WTC11 (cell line): ENCODE data around the gene RALBP1. TPM values are rescaled to one million over a fixed set of nuclear protein-coding genes. Genes with fewer than 3 reads are reported as not detected.
"Not testable (repeated sequence)": the region's sequence is repeated elsewhere in the genome, so short reads cannot be mapped to it uniquely, and the experiment has no call there.

Experiments used
- ATAC-seq: fragments of 200-7000 bp; cut with Tn5 transposase; 2 replicates; pipeline ENCODE4 v1.10.0; 2021; ENCODE audit warnings: mild to moderate bottlenecking, moderate library complexity
- CTCF ChIA-PET: fragments of 300-600 bp; sonication (Branson Sonifier 250); formaldehyde crosslinking; loops from one replicate; lab custom pipeline; 2021; ENCODE audit warnings: antibody characterized with exemption; lab: Charles Lee
- POLR2A ChIA-PET: fragments of 350-600 bp; sonication (Branson Sonifier 250); formaldehyde crosslinking; loops from one replicate; lab custom pipeline; 2021; ENCODE audit warnings: antibody characterized with exemption; lab: Charles Lee
- DNase-seq: peaks from one replicate; pipeline ENCODE4 v3.0.0; 2021; ENCODE audit warnings: low spot score
- H3K27ac Mint-ChIP-seq: 2 replicates; pipeline ENCODE4 v1.8.0; 2021; ENCODE audit warnings: mixed read lengths
- H3K27me3 Mint-ChIP-seq: 2 replicates; pipeline ENCODE4 v1.8.0; 2021; ENCODE audit warnings: low read depth, mild to moderate bottlenecking, moderate library complexity, mixed read lengths
- H3K36me3 Mint-ChIP-seq: 2 replicates; pipeline ENCODE4 v1.8.0; 2021; ENCODE audit warnings: mixed read lengths
- H3K4me1 Mint-ChIP-seq: 2 replicates; pipeline ENCODE4 v1.8.0; 2022; ENCODE audit warnings: mixed read lengths
- H3K4me3 Mint-ChIP-seq: 2 replicates; pipeline ENCODE4 v1.8.0; 2021; ENCODE audit warnings: mild to moderate bottlenecking, moderate library complexity, mixed read lengths
- H3K9me3 Mint-ChIP-seq: 2 replicates; pipeline ENCODE4 v1.8.0; 2021; ENCODE audit warnings: mixed read lengths
- ARID4B ChIP-seq: sonication (generic); formaldehyde crosslinking; IDR thresholded peaks from 2 replicates; pipeline ENCODE4 v1.8.0; 2023; ENCODE audit warnings: missing genetic modification reagents, mild to moderate bottlenecking, borderline replicate concordance
- EMX1 ChIP-seq: fragments of 250-450 bp; sonication (Bioruptor Pico); IDR thresholded peaks from 2 replicates; pipeline ENCODE4 v1.8.0; 2021; ENCODE audit warnings: mild to moderate bottlenecking
- ESRRA ChIP-seq: sonication (generic); formaldehyde crosslinking; IDR thresholded peaks from 2 replicates; pipeline ENCODE4 v1.8.1; 2022; ENCODE audit warnings: mild to moderate bottlenecking, missing genetic modification reagents, borderline replicate concordance
- GRHL2 ChIP-seq: fragments of 250-450 bp; sonication (Bioruptor Pico); IDR thresholded peaks from 2 replicates; pipeline ENCODE4 v1.8.0; 2022; ENCODE audit warnings: mild to moderate bottlenecking, moderate library complexity; ENCODE audit not compliant: insufficient replicate concordance, severe bottlenecking
- JAZF1 ChIP-seq: fragments of 250-450 bp; sonication (Bioruptor Pico); IDR thresholded peaks from 2 replicates; pipeline ENCODE4 v1.9.0; 2021; ENCODE audit warnings: moderate library complexity, mild to moderate bottlenecking, inconsistent platforms
- MYBL2 ChIP-seq: sonication (generic); formaldehyde crosslinking; IDR thresholded peaks from 2 replicates; pipeline ENCODE4 v1.8.1; 2023; ENCODE audit warnings: mild to moderate bottlenecking, moderate library complexity, missing genetic modification reagents
- NFE2L1 ChIP-seq: sonication (generic); formaldehyde crosslinking; IDR thresholded peaks from 2 replicates; pipeline ENCODE4 v1.8.1; 2023; ENCODE audit warnings: missing genetic modification reagents
- NR1H2 ChIP-seq: sonication (generic); formaldehyde crosslinking; IDR thresholded peaks from 2 replicates; pipeline ENCODE4 v1.9.0; 2021; ENCODE audit warnings: mild to moderate bottlenecking, moderate library complexity, missing genetic modification reagents
- NR3C1 ChIP-seq: sonication (generic); formaldehyde crosslinking; conservative IDR thresholded peaks from 2 replicates; pipeline ENCODE4 v1.8.1; 2023; ENCODE audit warnings: low read depth, mild to moderate bottlenecking, missing genetic modification reagents
- TEAD4 ChIP-seq: sonication (generic); formaldehyde crosslinking; IDR thresholded peaks from 2 replicates; pipeline ENCODE4 v1.8.0; 2022; ENCODE audit warnings: mild to moderate bottlenecking, missing genetic modification reagents
- ZNF219 ChIP-seq: sonication (generic); formaldehyde crosslinking; IDR thresholded peaks from 2 replicates; pipeline ENCODE4 v1.8.0; 2023; ENCODE audit warnings: missing genetic modification reagents, mild to moderate bottlenecking, borderline replicate concordance
- ZNF317 ChIP-seq: sonication (generic); formaldehyde crosslinking; IDR thresholded peaks from 2 replicates; pipeline ENCODE4 v1.8.1; 2023; ENCODE audit warnings: low read depth, mild to moderate bottlenecking, moderate library complexity, missing genetic modification reagents, borderline replicate concordance
- ZNF396 ChIP-seq: fragments of 250-450 bp; sonication (Bioruptor Pico); IDR thresholded peaks from 2 replicates; pipeline ENCODE4 v1.8.0; 2021; ENCODE audit warnings: mild to moderate bottlenecking, moderate library complexity, borderline replicate concordance
- ZNF416 ChIP-seq: fragments of 250-450 bp; sonication (Bioruptor Pico); IDR thresholded peaks from 2 replicates; pipeline ENCODE4 v1.9.0; 2021; ENCODE audit warnings: mild to moderate bottlenecking, inconsistent platforms
- ZNF423 ChIP-seq: fragments of 250-450 bp; sonication (Bioruptor Pico); IDR thresholded peaks from 2 replicates; pipeline ENCODE4 v2.1.2; 2022; ENCODE audit warnings: mild to moderate bottlenecking, moderate library complexity
- ZNF671 ChIP-seq: fragments of 250-450 bp; sonication (Bioruptor Pico); IDR thresholded peaks from 2 replicates; pipeline ENCODE4 v1.8.0; 2021; ENCODE audit warnings: mild to moderate bottlenecking
- total RNA-seq: library from RNA; stranded (reverse); gene quantifications from 3 replicates; pipeline ENCODE4 v1.2.3, GENCODE V29; 2021
- TF ChIP-seq, protein P1 (sequence below): sonication (generic); formaldehyde crosslinking; IDR thresholded peaks from 2 replicates; pipeline ENCODE4 v1.8.1; 2023; ENCODE audit warnings: mild to moderate bottlenecking, missing genetic modification reagents
- TF ChIP-seq, protein P2 (sequence below): sonication (generic); formaldehyde crosslinking; IDR thresholded peaks from 2 replicates; pipeline ENCODE4 v1.8.1; 2023; ENCODE audit warnings: mild to moderate bottlenecking, missing genetic modification reagents
- TF ChIP-seq, protein P3 (sequence below): sonication (generic); formaldehyde crosslinking; IDR thresholded peaks from 2 replicates; pipeline ENCODE4 v1.8.1; 2022; ENCODE audit warnings: low read depth, missing genetic modification reagents, borderline replicate concordance
- TF ChIP-seq, protein P4 (sequence below): sonication (generic); formaldehyde crosslinking; IDR thresholded peaks from 2 replicates; pipeline ENCODE4 v1.8.1; 2022; ENCODE audit warnings: mild to moderate bottlenecking, moderate library complexity, missing genetic modification reagents

RALBP1 gene
- total RNA-seq, 1 experiment from 2014 or later, result 69.3 TPM

DNA sequence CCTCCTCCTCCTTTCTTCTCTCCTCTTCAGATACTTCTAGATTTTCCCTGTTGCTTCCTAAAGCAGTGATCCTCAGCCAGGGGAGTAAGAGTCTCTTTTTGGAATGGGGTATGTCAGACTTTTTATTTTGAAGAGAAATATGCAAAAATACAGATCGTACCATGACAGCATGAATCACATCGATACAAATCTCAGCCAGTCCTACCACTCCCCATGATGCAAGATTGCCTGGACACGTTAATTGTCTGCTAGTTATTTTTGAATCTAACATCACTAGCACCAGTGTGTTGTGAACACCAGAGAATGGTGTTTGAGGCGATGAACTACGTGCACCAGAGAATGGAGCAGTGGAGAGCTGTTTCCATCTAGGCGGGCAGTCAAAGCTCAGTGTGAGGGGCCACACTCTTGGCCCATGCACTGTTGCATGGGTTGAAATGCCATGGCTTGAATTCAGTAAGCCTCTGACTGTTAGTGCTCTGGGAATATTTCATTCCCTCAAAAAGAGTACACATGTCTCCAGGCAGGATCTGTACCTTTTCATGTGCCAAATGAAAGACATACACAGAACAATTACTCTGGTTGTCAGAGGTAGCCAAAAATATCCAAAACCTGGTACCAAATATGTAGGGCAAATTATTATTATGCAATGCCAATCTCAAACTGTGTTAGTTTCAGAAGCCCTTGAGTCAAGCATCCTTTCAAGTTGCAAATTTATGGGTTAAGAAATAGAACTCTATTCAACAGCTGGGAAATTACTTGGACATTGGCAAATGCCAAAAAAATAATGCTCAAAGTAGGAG, 46.3 kb upstream of the RALBP1 start (continued):
- TF ChIP-seq ZNF396 (CRISPR knock-in tag) (no peak), ZNF317 (CRISPR knock-in tag) (no peak), ZNF671 (CRISPR knock-in tag) (no peak)
- TF ChIP-seq, all 79 proteins: peak for 0

DNA sequence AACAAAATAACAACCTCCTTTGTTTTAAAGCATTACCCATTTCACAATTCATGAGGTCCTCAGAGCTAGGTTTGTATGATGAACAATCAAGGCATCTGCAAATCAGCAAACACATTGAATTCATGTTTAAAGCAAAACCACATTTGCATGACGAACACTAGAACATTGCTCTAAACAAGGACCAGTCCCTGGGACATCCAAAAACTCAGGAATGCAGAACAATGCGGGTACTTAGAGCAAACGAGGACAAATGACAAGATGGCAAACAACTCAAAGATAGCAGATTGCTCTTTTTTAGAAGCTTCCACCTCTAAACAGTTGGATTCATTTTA, 45.7 kb upstream of the RALBP1 start:
- H3K27me3 Mint-ChIP-seq, result no peaks in the 10 kb centered on the region
- ATAC-seq (no peak), DNase-seq (no peak)
- H3K4me1 Mint-ChIP-seq, result peaks cover 12% of the 10 kb centered on the region
- H3K36me3 Mint-ChIP-seq, result peaks cover 8% of the 10 kb centered on the region
- H3K9me3 Mint-ChIP-seq, result peaks cover 14% of the 10 kb centered on the region
- ChIA-PET POLR2A (no interaction called here), CTCF (interaction anchor here (1.0 kb wide), 1 partner anchor 26 kb away, joined by 3 read pairs; no protein-coding TSS in a partner anchor)
- no peak overlapping the region for H3K4me3 Mint-ChIP-seq
- H3K27ac Mint-ChIP-seq, result no peak overlapping the region
- TF ChIP-seq NR1H2 (CRISPR knock-in tag) (no peak), ARID4B (CRISPR knock-in tag) (no peak), ZNF219 (CRISPR knock-in tag) (no peak), ZNF416 (CRISPR knock-in tag) (no peak), TEAD4 (CRISPR knock-in tag) (no peak), ESRRA (CRISPR knock-in tag) (no peak), NR3C1 (CRISPR knock-in tag) (no peak), GRHL2 (CRISPR knock-in tag) (no peak), JAZF1 (CRISPR knock-in tag) (no peak), NFE2L1 (CRISPR knock-in tag) (no peak), MYBL2 (CRISPR knock-in tag) (no peak), EMX1 (no peak), ZNF423 (CRISPR knock-in tag) (no peak)
- TF ChIP-seq, protein P1, sequence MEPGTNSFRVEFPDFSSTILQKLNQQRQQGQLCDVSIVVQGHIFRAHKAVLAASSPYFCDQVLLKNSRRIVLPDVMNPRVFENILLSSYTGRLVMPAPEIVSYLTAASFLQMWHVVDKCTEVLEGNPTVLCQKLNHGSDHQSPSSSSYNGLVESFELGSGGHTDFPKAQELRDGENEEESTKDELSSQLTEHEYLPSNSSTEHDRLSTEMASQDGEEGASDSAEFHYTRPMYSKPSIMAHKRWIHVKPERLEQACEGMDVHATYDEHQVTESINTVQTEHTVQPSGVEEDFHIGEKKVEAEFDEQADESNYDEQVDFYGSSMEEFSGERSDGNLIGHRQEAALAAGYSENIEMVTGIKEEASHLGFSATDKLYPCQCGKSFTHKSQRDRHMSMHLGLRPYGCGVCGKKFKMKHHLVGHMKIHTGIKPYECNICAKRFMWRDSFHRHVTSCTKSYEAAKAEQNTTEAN (CRISPR knock-in tag), result no peak
- TF ChIP-seq, protein P2, sequence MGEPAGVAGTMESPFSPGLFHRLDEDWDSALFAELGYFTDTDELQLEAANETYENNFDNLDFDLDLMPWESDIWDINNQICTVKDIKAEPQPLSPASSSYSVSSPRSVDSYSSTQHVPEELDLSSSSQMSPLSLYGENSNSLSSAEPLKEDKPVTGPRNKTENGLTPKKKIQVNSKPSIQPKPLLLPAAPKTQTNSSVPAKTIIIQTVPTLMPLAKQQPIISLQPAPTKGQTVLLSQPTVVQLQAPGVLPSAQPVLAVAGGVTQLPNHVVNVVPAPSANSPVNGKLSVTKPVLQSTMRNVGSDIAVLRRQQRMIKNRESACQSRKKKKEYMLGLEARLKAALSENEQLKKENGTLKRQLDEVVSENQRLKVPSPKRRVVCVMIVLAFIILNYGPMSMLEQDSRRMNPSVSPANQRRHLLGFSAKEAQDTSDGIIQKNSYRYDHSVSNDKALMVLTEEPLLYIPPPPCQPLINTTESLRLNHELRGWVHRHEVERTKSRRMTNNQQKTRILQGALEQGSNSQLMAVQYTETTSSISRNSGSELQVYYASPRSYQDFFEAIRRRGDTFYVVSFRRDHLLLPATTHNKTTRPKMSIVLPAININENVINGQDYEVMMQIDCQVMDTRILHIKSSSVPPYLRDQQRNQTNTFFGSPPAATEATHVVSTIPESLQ (CRISPR knock-in tag), result no peak
- TF ChIP-seq, protein P3, sequence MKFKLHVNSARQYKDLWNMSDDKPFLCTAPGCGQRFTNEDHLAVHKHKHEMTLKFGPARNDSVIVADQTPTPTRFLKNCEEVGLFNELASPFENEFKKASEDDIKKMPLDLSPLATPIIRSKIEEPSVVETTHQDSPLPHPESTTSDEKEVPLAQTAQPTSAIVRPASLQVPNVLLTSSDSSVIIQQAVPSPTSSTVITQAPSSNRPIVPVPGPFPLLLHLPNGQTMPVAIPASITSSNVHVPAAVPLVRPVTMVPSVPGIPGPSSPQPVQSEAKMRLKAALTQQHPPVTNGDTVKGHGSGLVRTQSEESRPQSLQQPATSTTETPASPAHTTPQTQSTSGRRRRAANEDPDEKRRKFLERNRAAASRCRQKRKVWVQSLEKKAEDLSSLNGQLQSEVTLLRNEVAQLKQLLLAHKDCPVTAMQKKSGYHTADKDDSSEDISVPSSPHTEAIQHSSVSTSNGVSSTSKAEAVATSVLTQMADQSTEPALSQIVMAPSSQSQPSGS, result no peak
- TF ChIP-seq, protein P4, sequence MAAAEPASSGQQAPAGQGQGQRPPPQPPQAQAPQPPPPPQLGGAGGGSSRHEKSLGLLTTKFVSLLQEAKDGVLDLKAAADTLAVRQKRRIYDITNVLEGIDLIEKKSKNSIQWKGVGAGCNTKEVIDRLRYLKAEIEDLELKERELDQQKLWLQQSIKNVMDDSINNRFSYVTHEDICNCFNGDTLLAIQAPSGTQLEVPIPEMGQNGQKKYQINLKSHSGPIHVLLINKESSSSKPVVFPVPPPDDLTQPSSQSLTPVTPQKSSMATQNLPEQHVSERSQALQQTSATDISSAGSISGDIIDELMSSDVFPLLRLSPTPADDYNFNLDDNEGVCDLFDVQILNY (CRISPR knock-in tag), result no peak
- TF ChIP-seq, all 79 proteins: peak for 0

DNA sequence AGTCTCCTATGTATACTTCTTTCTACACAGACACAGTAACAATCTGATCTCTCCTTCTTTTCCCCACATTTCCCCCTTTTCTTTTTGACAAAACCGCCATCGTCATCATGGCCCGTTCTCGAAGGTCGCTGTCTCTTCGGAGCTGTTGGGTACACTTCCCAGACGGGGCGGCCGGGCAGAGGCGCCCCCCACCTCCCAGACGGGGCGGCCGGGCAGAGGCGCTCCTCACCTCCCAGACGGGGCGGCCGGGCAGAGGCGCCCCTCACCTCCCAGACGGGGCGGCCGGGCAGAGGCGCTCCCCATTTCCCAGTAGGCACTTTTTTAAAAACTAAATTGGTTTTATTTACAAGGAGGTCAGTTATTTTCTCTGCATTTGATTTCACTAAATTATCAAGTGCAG, 45.0 kb upstream of the RALBP1 start:
- DNase-seq, H3K27ac Mint-ChIP-seq, H3K36me3 Mint-ChIP-seq, H3K4me3 Mint-ChIP-seq, H3K27me3 Mint-ChIP-seq, ATAC-seq, POLR2A ChIA-PET: not testable (repeated sequence)
- H3K9me3 Mint-ChIP-seq, result peaks cover 14% of the 10 kb centered on the region
- CTCF ChIA-PET, result interaction anchor here (1.0 kb wide), 1 partner anchor 27 kb away, joined by 3 read pairs; no protein-coding TSS in a partner anchor
- peaks cover 12% of the 10 kb centered on the region for H3K4me1 Mint-ChIP-seq
